H9 (cell line): Measurements from ENCODE around the gene SLC25A3. TPM values are rescaled to one million over a fixed set of nuclear protein-coding genes. Genes with fewer than 3 reads are reported as not detected.
"Not testable (repeated sequence)": the region's sequence is repeated elsewhere in the genome, so short reads cannot be mapped to it uniquely, and the experiment has no call there.

Source experiments
- DNase-seq: peaks from one replicate; pipeline ENCODE4 v3.0.0-alpha.2; 2017
- H2AFZ ChIP-seq: one replicate; pipeline ENCODE4 v1.6.1; 2013; ENCODE audit warnings: mild to moderate bottlenecking, low read length, control low read depth, moderate library complexity
- H2AK5ac ChIP-seq: 2 replicates; pipeline ENCODE4 v1.6.1; 2013; ENCODE audit warnings: low read length, control low read depth, mixed read lengths; ENCODE audit not compliant: insufficient read length
- H2BK120ac ChIP-seq: one replicate; pipeline ENCODE4 v1.6.1; 2013; ENCODE audit warnings: low read depth, mild to moderate bottlenecking, low read length, control low read depth, inconsistent platforms; ENCODE audit not compliant: poor library complexity, severe bottlenecking
- H2BK12ac ChIP-seq: 2 replicates; pipeline ENCODE4 v1.6.1; 2013; ENCODE audit warnings: low read length, control low read depth, mixed read lengths, low read depth; ENCODE audit not compliant: insufficient read length
- H2BK15ac ChIP-seq: 2 replicates; pipeline ENCODE4 v1.6.1; 2013; ENCODE audit warnings: low read depth, low read length, control low read depth
- H2BK20ac ChIP-seq: one replicate; pipeline ENCODE4 v1.6.1; 2013; ENCODE audit warnings: low read depth, mild to moderate bottlenecking, low read length, control low read depth, inconsistent platforms; ENCODE audit not compliant: poor library complexity, severe bottlenecking
- H2BK5ac ChIP-seq: 2 replicates; pipeline ENCODE4 v1.6.1; 2013; ENCODE audit warnings: low read length, control low read depth, mixed read lengths; ENCODE audit not compliant: insufficient read length
- H3K14ac ChIP-seq: 2 replicates; pipeline ENCODE4 v1.6.1; 2013; ENCODE audit warnings: low read length, control low read depth; ENCODE audit not compliant: insufficient read depth
- H3K18ac ChIP-seq: 2 replicates; pipeline ENCODE4 v1.6.1; 2013; ENCODE audit warnings: low read depth, mild to moderate bottlenecking, mixed read lengths, low read length, control low read depth; ENCODE audit not compliant: insufficient read length
- H3K23ac ChIP-seq: 2 replicates; pipeline ENCODE4 v1.6.1; 2013; ENCODE audit warnings: low read length, control low read depth, mixed read lengths, low read depth; ENCODE audit not compliant: insufficient read length
- H3K23me2 ChIP-seq: 2 replicates; pipeline ENCODE4 v1.6.1; 2013; ENCODE audit warnings: low read depth, mild to moderate bottlenecking, mixed read lengths, low read length, control low read depth; ENCODE audit not compliant: insufficient read length, poor library complexity, severe bottlenecking
- H3K27ac ChIP-seq: 2 replicates; pipeline ENCODE4 v1.5.1; 2013; ENCODE audit warnings: low read length, control low read depth, mixed read lengths, low read depth; ENCODE audit not compliant: insufficient read length
- H3K27me3 ChIP-seq: 2 replicates; pipeline ENCODE4 v1.6.1; 2013; ENCODE audit warnings: low read length, control low read depth, inconsistent platforms; ENCODE audit not compliant: insufficient read depth
- H3K4ac ChIP-seq: 2 replicates; pipeline ENCODE4 v1.6.1; 2013; ENCODE audit warnings: low read depth, mild to moderate bottlenecking, control low read depth, inconsistent platforms, low read length, moderate library complexity
- H3K4me1 ChIP-seq: 2 replicates; pipeline ENCODE4 v1.6.1; 2013; ENCODE audit warnings: low read length, control low read depth, inconsistent platforms; ENCODE audit not compliant: insufficient read depth
- H3K4me2 ChIP-seq: 2 replicates; pipeline ENCODE4 v1.6.1; 2013; ENCODE audit warnings: low read length, control low read depth, mixed read lengths; ENCODE audit not compliant: insufficient read length, insufficient read depth
- H3K56ac ChIP-seq: 2 replicates; pipeline ENCODE4 v1.6.1; 2013; ENCODE audit warnings: low read depth, mild to moderate bottlenecking, mixed read lengths, low read length, control low read depth; ENCODE audit not compliant: insufficient read length
- H3K79me1 ChIP-seq: 2 replicates; pipeline ENCODE4 v1.6.1; 2013; ENCODE audit warnings: low read depth, mild to moderate bottlenecking, moderate library complexity, low read length, control low read depth, inconsistent platforms; ENCODE audit not compliant: insufficient read depth, poor library complexity, severe bottlenecking
- H3K79me2 ChIP-seq: 2 replicates; pipeline ENCODE4 v1.6.1; 2013; ENCODE audit warnings: low read length, control low read depth, inconsistent platforms; ENCODE audit not compliant: insufficient read depth
- H3K9ac ChIP-seq: 2 replicates; pipeline ENCODE4 v1.6.1; 2013; ENCODE audit warnings: low read length, control low read depth, mixed read lengths; ENCODE audit not compliant: insufficient read length; ENCODE audit errors: extremely low read depth
- H3K9me3 ChIP-seq: one replicate; pipeline ENCODE4 v1.6.1; 2013; ENCODE audit warnings: low read depth, low read length, inconsistent platforms; ENCODE audit not compliant: control insufficient read depth
- H3T11ph ChIP-seq: one replicate; pipeline ENCODE4 v1.6.1; 2013; ENCODE audit warnings: mild to moderate bottlenecking, low read length, control low read depth, inconsistent platforms
- H4K20me1 ChIP-seq: one replicate; pipeline ENCODE4 v1.6.1; 2013; ENCODE audit not compliant: control insufficient read depth, insufficient read length, insufficient read depth
- H4K5ac ChIP-seq: 2 replicates; pipeline ENCODE4 v1.6.1; 2013; ENCODE audit warnings: low read depth, mild to moderate bottlenecking, mixed read lengths, low read length, control low read depth; ENCODE audit not compliant: insufficient read length
- H4K8ac ChIP-seq: replicated peaks from 2 replicates; pipeline ENCODE4 v1.6.1; 2013; ENCODE audit warnings: low read length, control low read depth, mixed read lengths, low read depth; ENCODE audit not compliant: insufficient read length
- H4K91ac ChIP-seq: 2 replicates; pipeline ENCODE4 v1.6.1; 2013; ENCODE audit warnings: low read depth, mild to moderate bottlenecking, moderate library complexity, mixed read lengths, low read length, control low read depth; ENCODE audit not compliant: insufficient read length
- H3K27ac Mint-ChIP-seq, 3 experiments: 2 replicates in 2 of 3; 3 replicates in 1 of 3; pipeline ENCODE4 v1.8.0; 2020 to 2021; ENCODE audit warnings: mixed read lengths in 3 of 3, mild to moderate bottlenecking in 1 of 3, moderate library complexity in 1 of 3
- H3K27me3 Mint-ChIP-seq: 2 replicates; pipeline ENCODE4 v1.8.0; 2021; ENCODE audit warnings: low read depth, mild to moderate bottlenecking, moderate library complexity, mixed read lengths
- H3K36me3 Mint-ChIP-seq, 3 experiments: 2 replicates in 2 of 3; 3 replicates in 1 of 3; pipeline ENCODE4 v1.8.0; 2020 to 2021; ENCODE audit warnings: low read depth in 3 of 3, mixed read lengths in 3 of 3; ENCODE audit not compliant: insufficient read depth in 1 of 3
- H3K4me1 Mint-ChIP-seq, 2 experiments: 2 replicates each; pipeline ENCODE4 v1.8.0; 2020; ENCODE audit warnings: mixed read lengths in 2 of 2
- H3K4me3 Mint-ChIP-seq, 2 experiments: 2 replicates in 1 of 2; 3 replicates in 1 of 2; pipeline ENCODE4 v1.8.0; 2020 to 2021; ENCODE audit warnings: mild to moderate bottlenecking in 2 of 2, mixed read lengths in 2 of 2, moderate library complexity in 1 of 2
- H3K9me3 Mint-ChIP-seq, 2 experiments: 2 replicates in 1 of 2; 3 replicates in 1 of 2; pipeline ENCODE4 v1.8.0; 2020; ENCODE audit warnings: mild to moderate bottlenecking in 2 of 2, mixed read lengths in 2 of 2, moderate library complexity in 1 of 2
- WGBS: extraction: QIAGEN DNeasy Blood & Tissue Kit; methylation state at CpG from one replicate; pipeline ENCODE4 v1.1.7; 2013; ENCODE audit warnings: missing lambda C conversion rate, low lambda C conversion rate, mixed read lengths; ENCODE audit not compliant: insufficient read length; ENCODE audit errors: extremely low coverage; 5-methylcytosine and 5-hydroxymethylcytosine counted together
- total RNA-seq: library from RNA; stranded (reverse); gene quantifications from 2 replicates; pipeline ENCODE4 v1.2.1, GENCODE V29; 2021
- TF ChIP-seq, protein P1 (sequence below): fragments of 200-600 bp; sonication (generic); conservative IDR thresholded peaks from 3 replicates; pipeline ENCODE4 v1.8.0; 2021; ENCODE audit warnings: antibody characterized with exemption, mild to moderate bottlenecking

Gene SLC25A3
- total RNA-seq, 1 experiment from 2014 or later = 673 TPM

DNA sequence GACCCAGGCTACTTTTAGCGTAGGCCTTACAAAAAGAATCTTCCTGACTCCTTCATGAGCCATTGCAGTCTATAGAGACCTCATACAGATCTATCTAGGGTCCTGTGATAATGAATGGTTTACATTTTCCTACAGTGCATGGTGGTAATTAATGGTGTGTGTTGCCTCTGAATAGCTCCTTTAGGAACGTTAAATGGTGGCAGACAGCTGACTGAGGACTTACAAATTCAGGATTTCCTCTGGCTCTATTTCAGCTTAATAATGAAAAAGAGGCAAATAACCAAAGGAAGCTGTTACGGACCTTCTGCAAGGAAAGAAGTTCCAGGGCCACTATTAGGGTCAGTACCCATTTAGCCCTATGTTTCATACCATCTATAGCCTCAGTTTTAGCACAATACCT is 46.0 kb downstream of the SLC25A3 start:
- Histone ChIP-seq H2BK12ac (no peak overlapping the region), H3K9me3 (no peaks in the 10 kb centered on the region), H2AK5ac (no peak overlapping the region), H4K5ac (no peak overlapping the region), H3T11ph (no peak overlapping the region), H3K14ac (no peak overlapping the region), H3K4me2 (no peak overlapping the region), H4K8ac (no peak overlapping the region), H3K9ac (no peak overlapping the region), H3K23me2 (no peaks in the 10 kb centered on the region), H3K79me2 (no peaks in the 10 kb centered on the region), H2BK5ac (no peak overlapping the region), H2BK120ac (no peak overlapping the region), H3K27ac (no peak overlapping the region), H3K23ac (no peak overlapping the region), H3K56ac (no peak overlapping the region), H3K4ac (no peak overlapping the region), H3K27me3 (no peaks in the 10 kb centered on the region), H2BK15ac (no peak overlapping the region), H4K20me1 (peaks cover 3% of the 10 kb centered on the region), H3K79me1 (no peaks in the 10 kb centered on the region), H3K18ac (no peak overlapping the region), H3K4me1 (no peaks in the 10 kb centered on the region), H4K91ac (no peak overlapping the region), H2BK20ac (no peak overlapping the region), H2AFZ (no peak overlapping the region)
- H3K4me1 Mint-ChIP-seq = peaks cover 2 to 7% of the 10 kb centered on the region in 2 experiments; a peak in 3 of 4 replicates
- no peak for DNase-seq
- TF ChIP-seq, protein P1, sequence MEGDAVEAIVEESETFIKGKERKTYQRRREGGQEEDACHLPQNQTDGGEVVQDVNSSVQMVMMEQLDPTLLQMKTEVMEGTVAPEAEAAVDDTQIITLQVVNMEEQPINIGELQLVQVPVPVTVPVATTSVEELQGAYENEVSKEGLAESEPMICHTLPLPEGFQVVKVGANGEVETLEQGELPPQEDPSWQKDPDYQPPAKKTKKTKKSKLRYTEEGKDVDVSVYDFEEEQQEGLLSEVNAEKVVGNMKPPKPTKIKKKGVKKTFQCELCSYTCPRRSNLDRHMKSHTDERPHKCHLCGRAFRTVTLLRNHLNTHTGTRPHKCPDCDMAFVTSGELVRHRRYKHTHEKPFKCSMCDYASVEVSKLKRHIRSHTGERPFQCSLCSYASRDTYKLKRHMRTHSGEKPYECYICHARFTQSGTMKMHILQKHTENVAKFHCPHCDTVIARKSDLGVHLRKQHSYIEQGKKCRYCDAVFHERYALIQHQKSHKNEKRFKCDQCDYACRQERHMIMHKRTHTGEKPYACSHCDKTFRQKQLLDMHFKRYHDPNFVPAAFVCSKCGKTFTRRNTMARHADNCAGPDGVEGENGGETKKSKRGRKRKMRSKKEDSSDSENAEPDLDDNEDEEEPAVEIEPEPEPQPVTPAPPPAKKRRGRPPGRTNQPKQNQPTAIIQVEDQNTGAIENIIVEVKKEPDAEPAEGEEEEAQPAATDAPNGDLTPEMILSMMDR = no peak
- H3K36me3 Mint-ChIP-seq = peaks cover 0 to 4% (median 2%) of the 10 kb centered on the region in 3 experiments; a peak in 3 of 7 replicates
- no CpG with 5 or more reads among the region's 3 CpGs for WGBS
- H3K27me3 Mint-ChIP-seq = no peaks in the 10 kb centered on the region
- no peaks in the 10 kb centered on the region for H3K9me3 Mint-ChIP-seq
- no peak overlapping the region for H3K27ac Mint-ChIP-seq
- no peak overlapping the region for H3K4me3 Mint-ChIP-seq

DNA sequence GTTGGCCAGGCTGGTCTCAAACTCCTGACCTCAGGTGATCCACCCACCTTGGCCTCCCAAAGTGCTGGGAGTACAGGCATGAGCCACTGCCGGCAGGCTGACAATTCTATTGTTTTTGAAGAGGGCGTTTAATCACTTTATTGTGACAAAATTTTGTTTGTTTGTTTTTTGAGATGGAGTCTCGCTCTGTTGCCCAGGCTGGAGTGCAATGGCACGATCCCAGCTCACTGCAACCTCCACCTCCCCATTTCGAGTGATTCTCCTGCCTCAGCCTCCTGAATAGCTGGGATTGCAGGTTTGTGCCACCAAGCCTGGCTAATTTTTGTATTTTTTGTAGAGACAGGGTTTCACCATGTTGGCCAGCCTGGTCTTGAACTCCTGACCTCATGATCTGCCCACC is 49.3 kb downstream of the SLC25A3 start:
- H2BK5ac ChIP-seq, DNase-seq, H3T11ph ChIP-seq, H3K18ac ChIP-seq, H3K27ac ChIP-seq, H3K9me3 ChIP-seq, H2BK15ac ChIP-seq, H3K23me2 ChIP-seq, H3K79me1 ChIP-seq, H3K23ac ChIP-seq, H3K4me2 ChIP-seq, H3K14ac ChIP-seq, H4K8ac ChIP-seq, H3K9me3 Mint-ChIP-seq, H2BK120ac ChIP-seq, H3K56ac ChIP-seq, H3K4me1 ChIP-seq, H2AK5ac ChIP-seq, H2BK20ac ChIP-seq, H4K20me1 ChIP-seq, H3K4ac ChIP-seq, H3K27me3 Mint-ChIP-seq, H2AFZ ChIP-seq, H3K27ac Mint-ChIP-seq, H4K5ac ChIP-seq, H3K27me3 ChIP-seq, H3K36me3 Mint-ChIP-seq, H4K91ac ChIP-seq, H3K9ac ChIP-seq, H2BK12ac ChIP-seq, H3K79me2 ChIP-seq: not testable (repeated sequence)
- H3K4me1 Mint-ChIP-seq = peaks cover 12 to 18% of the 10 kb centered on the region in 2 experiments
- H3K4me3 Mint-ChIP-seq = peak overlapping the region; percentile 94 to 97
- no CpG with 5 or more reads among the region's 5 CpGs for WGBS
